Mucosa of rectum (tissue), 2 donors: ENCODE data around the gene ZDHHC17.
"Not testable (repeated sequence)": the region's sequence is repeated elsewhere in the genome, so short reads cannot be mapped to it uniquely, and the experiment has no call there.

Experiments used
- H3K27ac ChIP-seq, 2 donors: one replicate each; pipeline ENCODE4 v1.7.0; 2013; ENCODE audit warnings: inconsistent platforms in 2 of 2, low read depth in 2 of 2, low read length in 2 of 2
- H3K27me3 ChIP-seq, 2 donors: one replicate each; pipeline ENCODE4 v1.7.0; 2013; ENCODE audit warnings: low read length in 2 of 2; ENCODE audit not compliant: control insufficient read depth in 2 of 2, insufficient read depth in 2 of 2
- H3K36me3 ChIP-seq, 2 donors: one replicate each; pipeline ENCODE4 v1.7.0; 2013; ENCODE audit warnings: low read length in 2 of 2; ENCODE audit not compliant: control insufficient read depth in 2 of 2, insufficient read depth in 2 of 2
- H3K4me1 ChIP-seq, 2 donors: one replicate each; pipeline ENCODE4 v1.7.0; 2013; ENCODE audit warnings: low read length in 2 of 2, mild to moderate bottlenecking in 1 of 2; ENCODE audit not compliant: control insufficient read depth in 2 of 2, insufficient read depth in 2 of 2
- H3K4me3 ChIP-seq, 2 donors: one replicate each; pipeline ENCODE4 v1.7.0; 2013; ENCODE audit warnings: low read length in 2 of 2
- H3K9ac ChIP-seq, 2 donors: one replicate each; pipeline ENCODE4 v1.7.0; 2013; ENCODE audit warnings: low read length in 2 of 2, low read depth in 1 of 2, mild to moderate bottlenecking in 1 of 2
- H3K9me3 ChIP-seq, 2 donors: one replicate each; pipeline ENCODE4 v1.7.0; 2013; ENCODE audit warnings: low read length in 2 of 2; ENCODE audit not compliant: control insufficient read depth in 2 of 2
- donor health status: healthy.
- donor health status: Normal muscosa, but diverticular disease.

The ZDHHC17 gene

GRCh38 chr12:76765598-76765997 lies 1.7 kb downstream of the ZDHHC17 start:
- no peaks in the 10 kb centered on the region for H3K9me3 ChIP-seq
- H3K4me3 ChIP-seq: peak overlapping the region in 1 of 2 donors; percentile 94
- H3K4me1 ChIP-seq: peaks cover 6 to 9% of the 10 kb centered on the region in 2 donors
- H3K9ac ChIP-seq: no peak overlapping the region
- H3K27ac ChIP-seq: no peak overlapping the region
- no peaks in the 10 kb centered on the region for H3K27me3 ChIP-seq
- no peaks in the 10 kb centered on the region for H3K36me3 ChIP-seq

GRCh38 chr12:76766161-76766560 lies 2.2 kb downstream of the ZDHHC17 start:
- H3K9ac ChIP-seq: no peak overlapping the region

GRCh38 chr12:76768576-76768975 lies 4.7 kb downstream of the ZDHHC17 start:
- no peaks in the 10 kb centered on the region for H3K27me3 ChIP-seq
- H3K27ac ChIP-seq: no peak overlapping the region
- no peak overlapping the region for H3K4me3 ChIP-seq
- no peaks in the 10 kb centered on the region for H3K9me3 ChIP-seq
- no peak overlapping the region for H3K9ac ChIP-seq
- H3K36me3 ChIP-seq: no peaks in the 10 kb centered on the region
- H3K4me1 ChIP-seq: peaks cover 6 to 9% of the 10 kb centered on the region in 2 donors

More at GRCh38 chr12:76766161-76766560, 2.2 kb downstream of the ZDHHC17 start:
- no peaks in the 10 kb centered on the region for H3K36me3 ChIP-seq
- no peak overlapping the region for H3K4me3 ChIP-seq
- no peaks in the 10 kb centered on the region for H3K9me3 ChIP-seq
- H3K27me3 ChIP-seq: no peaks in the 10 kb centered on the region
- no peak overlapping the region for H3K27ac ChIP-seq
- H3K4me1 ChIP-seq: peaks cover 6 to 9% of the 10 kb centered on the region in 2 donors

GRCh38 chr12:76777765-76778216 lies 13.9 kb downstream of the ZDHHC17 start:
- Histone ChIP-seq H3K27ac (no peak overlapping the region), H3K4me1 (peaks cover 0 to 3% of the 10 kb centered on the region in 2 donors), H3K36me3 (no peaks in the 10 kb centered on the region), H3K27me3 (no peaks in the 10 kb centered on the region), H3K9ac (no peak overlapping the region), H3K9me3 (no peaks in the 10 kb centered on the region), H3K4me3 (no peak overlapping the region)

GRCh38 chr12:76778364-76778763 lies 14.4 kb downstream of the ZDHHC17 start:
- Histone ChIP-seq H3K4me1 (peaks cover 0 to 3% of the 10 kb centered on the region in 2 donors), H3K36me3 (no peaks in the 10 kb centered on the region), H3K27me3 (no peaks in the 10 kb centered on the region), H3K9me3 (no peaks in the 10 kb centered on the region), H3K9ac (no peak overlapping the region), H3K4me3 (no peak overlapping the region), H3K27ac (no peak overlapping the region)

- not testable (repeated sequence) for H3K36me3 ChIP-seq, H3K9me3 ChIP-seq, H3K9ac ChIP-seq, H3K4me3 ChIP-seq, H3K27ac ChIP-seq, H3K27me3 ChIP-seq, H3K4me1 ChIP-seq
Observed at GRCh38 chr12:76779310-76779709, 15.4 kb downstream of the ZDHHC17 start.

GRCh38 chr12:76781321-76781720 lies 17.4 kb downstream of the ZDHHC17 start:
- H3K27me3 ChIP-seq: no peaks in the 10 kb centered on the region
- H3K4me1 ChIP-seq: peaks cover 0 to 3% of the 10 kb centered on the region in 2 donors
- H3K9ac ChIP-seq: no peak overlapping the region
- H3K27ac ChIP-seq: no peak overlapping the region
- no peaks in the 10 kb centered on the region for H3K36me3 ChIP-seq
- no peak overlapping the region for H3K4me3 ChIP-seq
- H3K9me3 ChIP-seq: no peaks in the 10 kb centered on the region

- no peaks in the 10 kb centered on the region for H3K36me3 ChIP-seq
- H3K9ac ChIP-seq: no peak overlapping the region
- peaks cover 0 to 3% of the 10 kb centered on the region in 2 donors for H3K4me1 ChIP-seq
- no peak overlapping the region for H3K4me3 ChIP-seq
- H3K27me3 ChIP-seq: no peaks in the 10 kb centered on the region
- no peaks in the 10 kb centered on the region for H3K9me3 ChIP-seq
- H3K27ac ChIP-seq: no peak overlapping the region
Observed at GRCh38 chr12:76782526-76782925, 18.6 kb downstream of the ZDHHC17 start.

GRCh38 chr12:76784600-76785051 lies 20.7 kb downstream of the ZDHHC17 start:
- no peaks in the 10 kb centered on the region for H3K36me3 ChIP-seq
- no peak overlapping the region for H3K27ac ChIP-seq
- H3K9ac ChIP-seq: no peak overlapping the region
- no peaks in the 10 kb centered on the region for H3K27me3 ChIP-seq
- no peaks in the 10 kb centered on the region for H3K4me1 ChIP-seq
- H3K9me3 ChIP-seq: no peaks in the 10 kb centered on the region
- H3K4me3 ChIP-seq: no peak overlapping the region

GRCh38 chr12:76785407-76785806 lies 21.5 kb downstream of the ZDHHC17 start:
- H3K27me3 ChIP-seq: no peaks in the 10 kb centered on the region
- H3K4me1 ChIP-seq: no peaks in the 10 kb centered on the region
- H3K9me3 ChIP-seq: no peaks in the 10 kb centered on the region
- no peak overlapping the region for H3K4me3 ChIP-seq
- no peak overlapping the region for H3K9ac ChIP-seq
- no peaks in the 10 kb centered on the region for H3K36me3 ChIP-seq
- H3K27ac ChIP-seq: no peak overlapping the region

GRCh38 chr12:76786986-76787385 lies 23.1 kb downstream of the ZDHHC17 start:
- H3K9ac ChIP-seq: no peak overlapping the region
- H3K4me3 ChIP-seq: no peak overlapping the region
- H3K27ac ChIP-seq: no peak overlapping the region
- H3K27me3 ChIP-seq: no peaks in the 10 kb centered on the region
- H3K9me3 ChIP-seq: no peaks in the 10 kb centered on the region
- H3K36me3 ChIP-seq: no peaks in the 10 kb centered on the region
- peaks cover 0 to 6% of the 10 kb centered on the region in 2 donors for H3K4me1 ChIP-seq
